A673 (cell line): ENCODE data around the gene PNLIPRP1. TPM values are rescaled to one million over a fixed set of nuclear protein-coding genes. Genes with fewer than 3 reads are reported as not detected.

Experiments
- BruUV-seq: library from RNA; stranded (reverse); fragments of 400-500 nt; replicated peaks from 2 replicates; lab custom pipeline; 2021; lab: Mats Ljungman, UMichigan
- CTCF ChIA-PET: fragments of 300-600 bp; sonication (Branson Sonifier 250); formaldehyde crosslinking; loops from one replicate; lab custom pipeline; 2022; ENCODE audit warnings: antibody characterized with exemption; lab: Charles Lee
- POLR2A ChIA-PET: fragments of 300-600 bp; sonication (Branson Sonifier 250); formaldehyde crosslinking; loops from one replicate; lab custom pipeline; 2022; ENCODE audit warnings: antibody characterized with exemption; ENCODE audit not compliant: low non-redundant PET; lab: Charles Lee
- DNase-seq: peaks from one replicate; pipeline ENCODE4 v3.0.0-alpha.2; 2015; ENCODE audit warnings: low spot score
- H3K27ac ChIP-seq: fragments of 200-600 bp; sonication (generic); 2 replicates; pipeline ENCODE4 v1.5.1; 2016; ENCODE audit warnings: mixed run types, low read depth, mild to moderate bottlenecking, mixed read lengths, antibody characterized with exemption, low read length; ENCODE audit not compliant: poor library complexity, severe bottlenecking
- H3K27me3 ChIP-seq: fragments of 200-600 bp; sonication (generic); replicated peaks from 2 replicates; pipeline ENCODE4 v1.6.1; 2017; ENCODE audit warnings: mixed run types, low read depth, mild to moderate bottlenecking, mixed read lengths, antibody characterized with exemption, low read length; ENCODE audit not compliant: insufficient read depth, poor library complexity
- H3K36me3 ChIP-seq: fragments of 200-600 bp; sonication (generic); 2 replicates; pipeline ENCODE4 v1.6.1; 2016; ENCODE audit warnings: mixed run types, mild to moderate bottlenecking, mixed read lengths, antibody characterized with exemption, low read length; ENCODE audit not compliant: insufficient read depth, poor library complexity, severe bottlenecking
- H3K4me1 ChIP-seq: fragments of 200-600 bp; sonication (generic); 2 replicates; pipeline ENCODE4 v1.6.1; 2017; ENCODE audit warnings: mixed run types, mild to moderate bottlenecking, mixed read lengths, antibody characterized with exemption, low read length; ENCODE audit not compliant: insufficient read depth, poor library complexity, severe bottlenecking
- H3K4me3 ChIP-seq: fragments of 200-600 bp; sonication (generic); 2 replicates; pipeline ENCODE4 v1.5.1; 2016; ENCODE audit warnings: low read depth, mixed run types, mild to moderate bottlenecking, mixed read lengths, low read length; ENCODE audit not compliant: poor library complexity, severe bottlenecking
- H3K9me3 ChIP-seq: fragments of 200-600 bp; sonication (generic); 2 replicates; pipeline ENCODE4 v1.6.1; 2016; ENCODE audit warnings: mixed run types, low read depth, mild to moderate bottlenecking, mixed read lengths, antibody characterized with exemption, low read length; ENCODE audit not compliant: poor library complexity, severe bottlenecking
- EZH2 ChIP-seq: fragments of 200-600 bp; sonication (generic); IDR thresholded peaks from 2 replicates; pipeline ENCODE4 v1.6.1; 2017; ENCODE audit warnings: borderline replicate concordance, low read depth, mild to moderate bottlenecking, mixed read lengths, antibody characterized with exemption, low read length; ENCODE audit not compliant: poor library complexity, severe bottlenecking
- intact Hi-C: fragments of 100-400 bp; cut with micrococcal nuclease; formaldehyde crosslinking; loops from one replicate; pipeline ENCODE4 v1.10.0; 2022; ENCODE audit not compliant: unreplicated experiment
- total RNA-seq: library from RNA; stranded (reverse); gene quantifications from 2 replicates; pipeline ENCODE4 v1.2.3, GENCODE V29; 2021
- TF ChIP-seq, protein P1 (sequence below): fragments of 300-800, 200-600 bp; sonication (generic); conservative IDR thresholded peaks from 2 replicates; pipeline ENCODE4 v1.5.1; 2017; ENCODE audit warnings: low read depth, mild to moderate bottlenecking, antibody characterized with exemption, low read length, moderate library complexity, mixed read lengths

Gene PNLIPRP1
- total RNA-seq, 1 experiment from 2014 or later: not detected

DNA sequence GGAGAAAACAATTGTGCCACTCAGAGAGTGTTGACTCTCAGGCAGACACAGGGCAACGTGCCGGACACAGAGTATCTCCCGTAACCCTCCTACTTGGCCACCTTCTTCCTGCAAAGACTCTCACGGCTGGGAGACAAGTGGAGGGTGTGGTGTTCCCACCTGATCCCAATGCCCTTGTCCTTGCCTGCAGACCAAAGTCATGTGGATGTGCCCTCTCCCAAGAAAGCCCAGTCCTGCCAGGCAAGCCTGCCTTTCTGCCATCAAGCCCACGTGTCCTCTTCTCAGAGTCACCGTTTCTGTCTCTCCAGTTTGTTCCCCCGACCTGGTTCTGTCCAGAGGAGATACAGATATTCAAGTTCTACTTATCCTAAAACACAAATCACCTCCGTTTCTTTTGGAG lies 30.7 kb downstream of the PNLIPRP1 start:
- H3K27me3 ChIP-seq: peaks cover 17% of the 10 kb centered on the region
- DNase-seq: no peak
- no peak overlapping the region for H3K27ac ChIP-seq
- no peaks in the 10 kb centered on the region for H3K4me1 ChIP-seq
- H3K4me3 ChIP-seq: no peak overlapping the region
- intact Hi-C loops: no loop called here
- no peaks in the 10 kb centered on the region for H3K9me3 ChIP-seq
- no TSS peak for BruUV-seq
- ChIA-PET POLR2A (no interaction called here), CTCF (no interaction called here)
- TF ChIP-seq, protein P1, sequence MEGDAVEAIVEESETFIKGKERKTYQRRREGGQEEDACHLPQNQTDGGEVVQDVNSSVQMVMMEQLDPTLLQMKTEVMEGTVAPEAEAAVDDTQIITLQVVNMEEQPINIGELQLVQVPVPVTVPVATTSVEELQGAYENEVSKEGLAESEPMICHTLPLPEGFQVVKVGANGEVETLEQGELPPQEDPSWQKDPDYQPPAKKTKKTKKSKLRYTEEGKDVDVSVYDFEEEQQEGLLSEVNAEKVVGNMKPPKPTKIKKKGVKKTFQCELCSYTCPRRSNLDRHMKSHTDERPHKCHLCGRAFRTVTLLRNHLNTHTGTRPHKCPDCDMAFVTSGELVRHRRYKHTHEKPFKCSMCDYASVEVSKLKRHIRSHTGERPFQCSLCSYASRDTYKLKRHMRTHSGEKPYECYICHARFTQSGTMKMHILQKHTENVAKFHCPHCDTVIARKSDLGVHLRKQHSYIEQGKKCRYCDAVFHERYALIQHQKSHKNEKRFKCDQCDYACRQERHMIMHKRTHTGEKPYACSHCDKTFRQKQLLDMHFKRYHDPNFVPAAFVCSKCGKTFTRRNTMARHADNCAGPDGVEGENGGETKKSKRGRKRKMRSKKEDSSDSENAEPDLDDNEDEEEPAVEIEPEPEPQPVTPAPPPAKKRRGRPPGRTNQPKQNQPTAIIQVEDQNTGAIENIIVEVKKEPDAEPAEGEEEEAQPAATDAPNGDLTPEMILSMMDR: no peak
- TF ChIP-seq EZH2: no peak
- no peaks in the 10 kb centered on the region for H3K36me3 ChIP-seq

GRCh38 chr10:116621934-116622655 lies 31.3 kb downstream of the PNLIPRP1 start:
- POLR2A ChIA-PET: no interaction called here
- intact Hi-C loops: no loop called here
- Histone ChIP-seq H3K9me3 (no peaks in the 10 kb centered on the region), H3K27ac (no peak overlapping the region), H3K27me3 (peaks cover 23% of the 10 kb centered on the region), H3K4me1 (no peaks in the 10 kb centered on the region), H3K4me3 (no peak overlapping the region), H3K36me3 (no peaks in the 10 kb centered on the region)
- no peak for TF ChIP-seq EZH2
- TF ChIP-seq, protein P1: no peak
- CTCF ChIA-PET: no interaction called here
- DNase-seq: no peak
- BruUV-seq: no TSS peak

- intact Hi-C loops: no loop called here
- CTCF ChIA-PET: no interaction called here
- Histone ChIP-seq H3K36me3 (no peaks in the 10 kb centered on the region), H3K27me3 (peaks cover 43% of the 10 kb centered on the region), H3K9me3 (no peaks in the 10 kb centered on the region), H3K27ac (no peak overlapping the region), H3K4me1 (no peaks in the 10 kb centered on the region), H3K4me3 (no peak overlapping the region)
- POLR2A ChIA-PET: no interaction called here
- no TSS peak for BruUV-seq
- DNase-seq: no peak
- no peak for TF ChIP-seq EZH2
- TF ChIP-seq, protein P1: no peak
Measured at GRCh38 chr10:116625845-116626244, 35.1 kb downstream of the PNLIPRP1 start.
